HG03039 (cell line): ENCODE data around the gene TRPM7.
"Not testable (repeated sequence)": the region's sequence is repeated elsewhere in the genome, so short reads cannot be mapped to it uniquely, and the experiment has no call there.

Source experiments
- ATAC-seq: cut with Tn5 transposase; IDR thresholded peaks from one replicate; pipeline ENCODE4 v1.9.1; 2021; ENCODE audit warnings: mild to moderate bottlenecking, moderate library complexity; ENCODE audit not compliant: unreplicated experiment

Gene TRPM7

DNA sequence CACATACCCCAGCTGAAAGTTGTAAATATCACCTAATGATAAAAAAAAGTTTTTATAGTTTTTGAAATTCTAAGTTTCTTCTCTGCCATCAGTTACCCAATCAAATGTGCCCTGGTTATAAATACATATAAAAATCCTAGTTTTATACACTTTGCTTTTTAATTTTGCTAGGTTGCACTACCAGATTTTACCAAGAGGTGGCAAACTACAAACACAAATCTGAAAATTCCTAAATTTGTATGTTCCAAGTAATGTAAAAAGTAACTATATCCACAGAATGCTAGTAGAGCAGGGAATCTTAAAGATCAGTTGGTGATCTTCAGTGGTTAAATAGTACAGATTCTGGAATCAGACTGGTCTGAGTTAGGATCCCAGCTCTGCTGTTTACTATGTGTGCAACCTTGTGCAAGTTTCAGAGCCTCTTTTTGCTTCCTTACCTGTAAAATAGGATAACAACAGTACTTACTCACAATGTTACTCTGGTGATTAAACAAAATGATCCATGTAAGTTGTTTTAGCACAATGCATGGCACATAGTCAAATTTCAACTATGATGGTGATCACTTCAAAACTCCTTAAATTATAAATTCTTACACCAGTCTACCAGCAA is 11.0 kb downstream of the TRPM7 start:
- no peak for ATAC-seq

DNA sequence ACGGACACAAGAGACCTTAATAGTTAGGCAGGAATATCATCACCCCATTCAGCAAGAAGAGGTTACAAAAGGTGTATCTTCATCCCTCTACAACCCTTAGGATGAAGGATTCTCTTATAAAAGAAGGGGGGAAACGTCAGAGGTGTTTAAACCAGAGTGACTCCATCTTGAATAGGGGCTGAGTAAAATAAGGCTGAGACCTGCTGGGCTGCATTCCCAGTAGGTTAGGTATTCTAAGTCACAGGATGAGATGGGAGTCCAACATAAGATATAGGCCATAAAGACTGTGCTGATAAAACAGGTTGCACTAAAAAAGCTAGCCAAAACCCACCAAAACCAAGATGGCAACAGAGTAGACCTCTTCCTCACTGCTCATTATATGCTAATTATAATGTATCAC is 16.5 kb downstream of the TRPM7 start:
- no peak for ATAC-seq

DNA sequence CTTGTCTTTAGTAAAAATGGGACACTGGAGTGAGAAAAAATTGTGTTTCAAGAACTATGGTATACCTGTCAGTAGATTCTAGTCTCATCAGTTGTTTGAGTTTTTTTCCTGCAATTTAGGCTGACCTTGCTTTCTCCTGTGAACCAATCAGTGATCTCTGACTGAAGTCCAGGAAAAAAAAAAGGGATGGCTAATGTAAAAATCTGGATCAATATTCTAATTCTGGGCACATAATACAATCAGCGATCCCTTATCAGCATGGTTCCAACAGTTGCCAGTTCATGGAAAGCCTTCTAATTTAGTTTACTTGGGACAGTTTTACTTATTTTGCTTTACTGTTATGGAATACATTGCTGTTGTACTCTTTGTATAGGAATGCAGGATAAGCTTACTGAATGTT is 17.0 kb downstream of the TRPM7 start:
- ATAC-seq = no peak

DNA sequence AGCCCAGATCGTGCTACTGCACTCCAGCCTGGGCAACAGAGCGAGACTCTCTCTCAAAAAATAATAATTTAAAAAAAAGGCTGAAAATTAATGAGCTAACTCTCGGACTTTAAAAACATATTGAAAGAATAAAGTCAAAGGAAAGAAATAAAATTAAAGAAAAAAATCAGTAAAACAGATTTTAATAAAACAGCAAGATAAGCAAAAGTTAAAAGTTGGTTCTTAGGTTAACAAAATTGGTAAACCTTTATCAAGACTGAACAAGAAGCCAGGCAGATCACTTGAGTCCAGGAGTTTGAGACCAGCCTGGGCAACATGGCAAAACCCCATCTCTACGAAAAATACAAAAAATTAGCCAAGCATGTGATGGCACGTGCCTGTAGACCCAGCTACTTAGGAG is 20.7 kb downstream of the TRPM7 start:
- no peak for ATAC-seq

DNA sequence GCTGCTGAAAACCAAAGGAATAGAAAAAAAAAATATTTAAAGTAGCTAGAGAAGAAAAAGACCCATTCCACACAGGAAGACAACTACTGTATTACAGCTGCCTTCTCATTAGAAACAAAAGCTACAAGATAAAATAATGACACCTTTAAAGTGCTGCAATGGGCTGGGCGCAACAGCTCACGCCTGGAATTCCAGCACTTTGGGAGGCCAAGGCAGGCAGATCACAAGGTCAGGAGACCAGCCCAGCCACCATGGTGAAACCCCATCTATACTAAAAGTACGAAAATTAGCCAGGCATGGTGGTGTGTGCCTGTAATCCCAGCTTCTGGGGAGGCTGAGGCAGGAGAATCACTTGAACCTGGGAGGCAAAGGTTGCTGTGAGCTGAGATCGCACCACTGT is 31.0 kb downstream of the TRPM7 start:
- ATAC-seq = no peak

DNA sequence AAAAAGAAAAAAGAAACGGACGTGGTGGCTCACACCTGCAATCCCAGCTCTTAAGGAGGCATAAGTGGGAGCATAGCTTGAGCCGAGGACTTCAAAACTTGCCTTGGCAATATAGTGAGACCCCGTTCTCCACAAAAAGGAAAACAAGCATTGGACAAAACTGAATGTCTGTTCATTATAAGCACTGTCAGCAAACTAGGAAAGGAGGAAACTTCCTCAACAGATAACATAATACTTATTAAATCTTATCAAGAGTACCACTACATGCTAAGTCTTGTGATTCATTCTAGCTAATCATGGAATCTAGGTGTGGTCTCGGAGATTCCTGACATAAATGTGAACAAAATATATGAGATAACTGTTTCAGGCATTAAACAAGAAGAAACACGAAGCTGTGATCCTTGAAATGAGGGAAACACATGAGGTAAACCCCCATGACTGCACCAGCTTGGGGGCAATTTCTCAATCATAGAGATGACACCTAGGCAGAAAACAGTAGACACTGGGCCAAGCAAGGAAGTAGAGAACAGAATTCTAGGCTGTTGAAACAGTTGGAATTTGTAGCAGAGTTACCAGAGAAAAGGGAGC is 33.3 kb downstream of the TRPM7 start:
- ATAC-seq = no peak

DNA sequence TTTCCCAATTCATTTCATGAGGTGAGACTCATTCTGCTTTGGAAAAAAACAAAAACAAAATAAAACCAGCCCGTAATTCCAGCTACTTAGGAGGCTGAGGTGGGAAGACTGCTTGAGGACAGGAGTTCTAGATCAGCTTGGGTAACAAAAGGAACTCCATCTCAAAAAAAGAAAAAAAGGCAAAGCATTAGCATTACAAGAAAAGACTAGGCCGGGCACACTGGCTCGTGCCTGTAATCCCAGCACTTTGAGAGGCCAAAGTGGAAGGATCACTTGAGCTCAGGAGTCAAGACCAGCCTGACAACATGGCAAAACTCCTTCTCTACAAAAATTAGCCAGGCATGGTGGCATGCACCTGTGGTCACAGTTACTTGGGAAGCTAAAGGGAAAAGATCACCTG is 33.9 kb downstream of the TRPM7 start:
- no peak for ATAC-seq

DNA sequence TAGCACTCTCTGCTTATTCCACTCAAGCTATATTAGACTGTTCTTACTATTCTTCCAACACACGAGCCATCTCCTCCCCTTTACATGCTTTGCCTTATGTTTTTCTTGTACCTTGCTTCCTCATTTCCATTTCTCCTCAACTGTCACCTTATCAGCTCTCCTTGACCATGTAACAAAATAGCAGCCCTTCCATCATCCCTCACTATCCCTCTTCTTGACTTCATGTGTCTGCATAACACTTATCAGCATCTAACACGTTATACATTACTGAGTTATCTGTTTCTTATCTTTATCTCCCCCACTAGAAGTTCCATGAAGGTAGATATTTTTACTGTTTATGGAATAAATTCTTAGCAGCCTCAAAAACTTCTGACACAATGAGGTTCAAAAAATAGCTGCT is 45.3 kb downstream of the TRPM7 start:
- ATAC-seq = no peak

DNA sequence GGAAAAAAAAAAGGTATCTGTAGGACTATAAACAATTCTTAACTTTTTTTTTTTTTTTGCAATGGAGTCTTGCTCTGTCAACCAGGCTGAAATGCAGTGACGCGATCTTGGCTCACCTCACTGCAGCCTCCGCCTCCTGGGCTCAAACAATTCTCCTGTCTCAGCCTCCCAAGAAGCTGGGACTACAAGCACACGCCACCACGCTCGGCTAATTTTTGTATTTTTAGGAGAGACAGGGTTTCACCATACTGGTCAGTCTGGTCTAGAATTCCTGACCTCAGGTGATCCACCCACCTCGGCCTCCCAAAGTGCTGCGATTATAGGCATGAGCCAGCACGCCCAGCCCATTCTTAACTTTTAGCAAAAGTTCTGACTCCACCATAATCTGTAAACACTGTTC is 50.5 kb downstream of the TRPM7 start:
- no peak for ATAC-seq

DNA sequence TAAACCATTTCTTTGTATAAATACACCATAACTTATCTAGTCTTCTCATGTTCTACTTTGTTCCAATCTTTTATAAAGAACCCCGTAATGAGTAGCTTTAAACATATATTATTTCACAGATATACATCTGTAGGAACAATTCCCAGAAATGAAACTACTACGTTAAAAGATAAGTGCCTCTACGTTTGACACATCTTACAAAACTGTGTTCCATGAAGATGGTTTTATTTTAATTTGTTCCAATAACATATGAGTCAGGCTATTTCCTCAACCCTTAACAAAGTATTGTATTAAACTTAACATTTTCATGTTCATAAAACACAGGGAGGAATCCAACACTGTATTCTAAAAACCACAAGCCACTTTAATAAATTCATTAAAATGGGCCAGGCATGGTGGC is 52.9 kb downstream of the TRPM7 start:
- ATAC-seq = no peak

DNA sequence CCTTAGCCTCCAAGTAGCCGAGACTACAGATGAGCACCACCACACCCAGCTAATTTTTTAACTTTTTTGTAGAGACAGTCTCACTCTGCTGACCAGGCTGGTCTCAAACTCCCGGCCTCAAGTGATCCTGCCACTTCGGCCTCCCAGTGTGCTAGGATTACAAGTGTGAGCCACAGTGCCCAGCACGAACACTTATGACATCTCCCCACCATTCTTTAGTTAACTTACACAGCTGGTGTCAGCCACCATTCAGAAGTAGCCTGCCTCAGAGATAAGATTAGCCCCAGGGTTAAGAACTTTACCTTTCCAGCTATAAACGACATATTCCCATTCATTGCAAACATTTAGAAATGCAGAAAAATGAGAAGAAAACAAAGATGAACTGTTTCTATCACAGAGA is 58.2 kb downstream of the TRPM7 start:
- ATAC-seq = no peak

DNA sequence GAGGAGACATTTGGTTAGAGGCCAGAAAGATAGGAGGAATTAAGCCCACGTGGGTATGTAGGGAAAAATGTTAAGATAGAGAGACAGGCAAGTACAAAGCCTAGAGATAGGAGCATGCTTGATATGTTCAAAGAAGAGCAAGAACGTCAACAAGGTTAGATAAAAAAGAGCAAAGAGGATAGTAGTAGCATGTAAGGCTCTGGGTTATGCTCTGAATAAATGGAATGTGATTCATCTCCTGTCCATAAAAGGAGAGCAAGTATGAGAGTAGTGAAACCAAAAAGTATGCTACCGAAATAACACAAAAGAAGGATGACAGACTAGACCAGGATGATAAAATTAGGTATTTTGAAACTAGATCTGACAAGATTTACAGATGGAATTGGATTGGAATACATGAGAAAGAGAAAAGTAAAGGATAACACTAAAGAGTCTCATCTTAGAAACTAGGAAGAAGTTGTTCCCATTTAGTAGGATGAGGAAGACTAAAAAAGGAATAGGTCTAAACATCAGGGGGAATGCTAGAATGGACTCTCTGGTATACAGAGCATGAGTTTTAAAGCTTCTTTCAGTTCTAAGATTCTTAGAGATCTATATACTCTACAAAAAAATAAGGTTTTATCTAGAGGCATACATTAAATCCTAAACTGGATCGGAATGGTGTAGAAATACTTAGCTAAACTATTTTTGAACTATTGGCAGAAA is 59.1 kb downstream of the TRPM7 start:
- ATAC-seq = no peak

DNA sequence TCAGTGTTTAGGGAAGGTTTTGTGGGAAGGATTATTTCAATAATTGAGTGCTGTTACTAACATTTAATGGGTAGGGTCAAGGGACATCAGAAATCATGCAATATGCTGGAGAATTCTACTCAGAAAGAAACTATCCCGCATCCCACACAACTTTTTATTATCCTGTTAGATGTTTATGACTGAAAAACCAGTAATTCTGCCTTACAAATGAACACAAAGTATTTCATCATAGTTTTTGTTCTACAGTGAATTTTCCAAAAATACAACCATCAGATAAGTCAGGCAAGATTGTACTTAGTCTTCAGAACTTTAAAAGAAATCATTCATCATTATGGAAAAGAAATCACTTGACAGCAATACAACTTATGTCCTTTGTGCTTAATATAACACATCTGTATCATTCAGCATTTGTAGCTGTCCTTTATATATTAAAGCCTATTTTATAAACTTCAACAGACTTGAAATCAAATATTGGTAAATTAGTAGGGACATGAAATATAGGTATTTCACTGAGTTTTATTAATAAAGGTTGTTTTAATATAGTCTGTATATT is 61.9 kb downstream of the TRPM7 start:
- ATAC-seq = no peak

DNA sequence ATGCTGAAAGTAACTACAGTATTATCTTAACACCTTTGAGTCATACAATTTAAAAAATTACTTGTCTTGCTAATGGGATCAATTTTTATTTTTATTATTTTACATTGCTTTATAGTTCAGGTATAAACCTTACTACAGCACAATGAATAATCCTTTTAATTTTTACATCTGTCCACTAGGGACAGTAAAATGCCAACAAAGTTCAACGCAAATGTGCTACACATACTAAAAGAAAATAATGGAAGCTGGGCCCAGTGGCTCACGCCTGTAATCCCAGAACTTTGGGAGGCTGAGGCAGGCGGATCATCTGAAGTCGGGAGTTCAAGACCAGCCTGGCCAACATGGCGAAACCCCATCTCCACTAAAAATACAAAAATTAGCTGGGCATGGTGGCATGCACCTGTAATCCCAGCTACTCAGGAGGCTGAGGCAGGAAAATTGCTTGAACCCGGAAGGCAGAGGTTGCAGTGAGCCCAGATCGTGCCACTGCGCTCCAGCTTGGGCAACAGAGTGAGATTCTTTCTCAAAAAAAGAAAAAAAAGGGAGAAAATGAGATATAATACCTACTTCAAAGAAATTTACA is 64.1 kb downstream of the TRPM7 start:
- ATAC-seq = not testable (repeated sequence)

DNA sequence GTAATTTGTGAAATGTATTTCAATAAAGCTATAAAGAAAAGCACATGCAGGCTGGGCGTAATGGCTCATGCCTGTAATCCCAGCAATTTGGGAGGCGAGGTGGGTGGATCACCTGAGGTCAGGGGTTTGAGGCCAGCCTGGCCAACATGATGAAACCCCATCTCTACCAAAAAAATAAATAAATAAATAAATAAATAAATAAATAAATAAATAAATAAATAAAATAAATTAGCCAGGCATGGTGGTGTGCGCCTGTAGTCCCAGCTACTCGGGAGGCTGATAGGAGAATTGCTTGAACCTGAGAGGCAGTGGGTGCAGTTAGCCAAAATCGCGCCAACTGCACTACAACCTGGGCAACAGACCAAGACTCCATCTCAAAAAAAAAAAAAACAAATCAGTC is 69.6 kb downstream of the TRPM7 start:
- not testable (repeated sequence) for ATAC-seq

DNA sequence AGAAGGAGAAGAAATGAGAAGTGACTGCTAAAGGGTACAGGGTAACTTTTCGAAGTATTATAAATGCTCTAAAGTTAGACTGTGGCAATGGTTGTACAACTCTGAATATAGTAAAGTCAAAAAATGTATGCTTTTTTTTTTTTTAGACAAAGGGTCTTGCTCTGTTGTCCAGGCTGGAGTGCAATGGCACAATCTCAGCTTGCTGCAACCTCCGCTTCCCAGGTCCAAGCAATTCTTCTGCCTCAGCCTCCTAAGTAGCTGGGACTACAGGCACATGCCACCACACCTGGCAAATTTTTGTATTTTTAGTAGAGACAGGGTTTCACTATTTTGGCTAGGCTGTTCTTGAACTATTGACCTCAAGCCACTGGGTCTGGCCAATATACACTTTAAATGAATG is 70.0 kb downstream of the TRPM7 start:
- ATAC-seq = not testable (repeated sequence)

DNA sequence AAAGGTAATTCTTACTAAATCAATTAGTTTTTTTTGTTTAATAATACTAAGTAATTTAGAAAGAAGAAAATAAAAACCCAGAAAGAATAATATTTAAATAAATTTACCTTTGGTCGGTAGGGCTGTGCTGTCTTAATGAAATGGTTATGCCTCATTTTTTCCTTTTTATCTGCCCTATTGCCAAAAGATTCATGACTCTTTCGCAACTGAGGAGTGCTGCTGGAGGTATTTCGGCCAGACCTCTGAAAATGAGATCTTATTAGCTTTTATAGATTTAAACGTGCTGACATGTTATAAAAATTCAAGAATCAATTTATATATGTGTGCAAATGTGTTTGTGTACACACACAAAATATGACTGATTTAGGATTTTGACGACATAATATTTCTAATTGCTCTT is 73.0 kb downstream of the TRPM7 start:
- ATAC-seq = no peak

DNA sequence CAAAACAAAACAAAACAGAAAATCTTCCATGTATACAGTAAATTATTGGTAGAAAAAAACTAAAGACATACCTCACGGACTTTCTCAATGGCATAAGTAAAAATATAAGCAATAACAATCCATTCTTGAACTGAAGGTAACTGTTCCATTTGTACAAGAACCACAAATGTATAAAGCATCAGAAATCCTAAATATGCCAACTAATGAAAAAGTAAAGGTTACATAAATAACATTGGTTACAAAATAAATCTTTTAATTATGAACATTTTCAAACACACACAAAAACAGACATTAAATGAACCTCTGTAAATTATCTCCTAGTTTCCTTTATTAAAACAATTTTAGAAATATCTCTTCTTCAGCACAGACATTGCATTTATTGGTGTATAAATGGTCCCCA is 79.5 kb downstream of the TRPM7 start:
- no peak for ATAC-seq

DNA sequence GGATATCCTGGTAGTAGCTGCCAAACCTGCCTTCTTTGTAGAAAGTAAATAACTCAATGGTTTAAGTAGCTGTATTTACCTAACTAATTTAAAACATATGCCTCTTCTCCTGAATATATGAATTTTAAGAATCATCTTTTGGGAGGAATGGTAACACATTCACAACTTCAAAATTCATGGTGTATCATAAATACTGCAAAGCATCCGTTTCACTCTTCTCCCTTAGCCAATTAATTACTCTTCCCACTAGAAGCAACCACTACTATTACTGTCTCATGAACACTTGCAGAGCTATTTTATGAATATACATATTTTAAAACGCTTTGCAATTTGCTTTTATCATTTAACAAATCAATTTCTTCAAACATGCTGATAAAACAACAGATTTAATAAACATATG is 81.1 kb downstream of the TRPM7 start:
- ATAC-seq = no peak

DNA sequence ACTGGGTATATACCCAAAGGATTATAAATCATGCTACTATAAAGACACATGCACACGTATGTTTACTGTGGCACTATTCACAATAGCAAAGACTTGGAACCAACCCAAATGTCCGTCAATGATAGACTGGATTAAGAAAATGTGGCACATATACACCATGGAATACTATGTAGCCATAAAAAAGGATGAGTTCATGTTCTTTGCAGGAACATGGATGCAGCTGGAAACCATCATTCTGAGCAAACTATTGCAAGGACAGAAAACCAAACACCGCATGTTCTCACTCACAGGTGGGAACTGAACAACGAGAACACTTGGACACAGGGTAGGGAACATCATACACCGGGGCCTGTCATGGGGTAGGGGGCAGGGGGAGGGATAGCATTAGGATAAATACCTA is 84.6 kb downstream of the TRPM7 start:
- ATAC-seq = not testable (repeated sequence)

DNA sequence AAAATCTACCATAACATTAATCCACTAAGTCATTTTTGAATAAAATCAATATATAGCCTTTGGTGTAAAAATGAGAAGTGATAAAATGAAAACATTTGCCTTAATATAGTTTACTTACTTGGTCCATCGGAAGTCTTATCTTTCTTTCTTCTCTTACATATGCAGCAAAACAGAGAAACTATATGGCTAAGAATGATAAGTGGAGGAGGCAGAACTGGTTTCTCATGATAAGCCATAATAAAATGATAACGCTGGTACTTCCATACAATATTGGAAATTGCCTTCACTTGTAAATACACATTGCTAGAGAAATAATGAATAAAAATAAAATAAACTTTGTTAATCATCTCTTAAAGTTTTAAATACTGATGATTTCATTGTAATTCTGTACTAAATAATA is 92.3 kb downstream of the TRPM7 start:
- no peak for ATAC-seq

DNA sequence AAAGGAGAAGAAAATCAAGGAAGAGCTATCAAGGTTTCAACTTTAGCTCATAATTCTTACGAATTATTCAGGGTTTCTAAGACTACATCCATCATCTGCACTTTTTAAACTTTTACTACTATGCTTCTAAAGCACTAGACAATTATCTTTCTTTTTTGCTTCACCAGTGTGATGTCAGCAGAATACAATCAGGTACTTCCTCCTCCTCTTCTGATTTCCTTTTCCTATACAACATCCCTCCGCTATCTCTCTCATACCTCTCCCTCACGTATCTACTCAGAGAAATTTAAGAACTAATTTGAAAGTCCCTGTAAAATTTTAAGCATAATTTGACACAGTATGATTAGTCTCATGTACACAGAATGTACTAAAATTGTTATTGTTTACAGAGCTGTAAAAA is 92.8 kb downstream of the TRPM7 start:
- ATAC-seq = no peak
